Osteocyte (in vitro differentiated cells): ENCODE data around the gene SPOCD1. TPM values are rescaled to one million over a fixed set of nuclear protein-coding genes. Genes with fewer than 3 reads are reported as not detected.

Experiments used
- DNase-seq: peaks from one replicate; pipeline ENCODE4 v3.0.0; 2021; ENCODE audit warnings: mixed read lengths; ENCODE audit not compliant: unreplicated experiment; ENCODE audit errors: extremely low spot score
- H3K27ac Mint-ChIP-seq: one replicate; pipeline ENCODE4 v1.8.0; 2021; ENCODE audit warnings: mild to moderate bottlenecking, mixed read lengths; ENCODE audit not compliant: unreplicated experiment
- H3K27me3 Mint-ChIP-seq: one replicate; pipeline ENCODE4 v1.8.0; 2021; ENCODE audit warnings: mixed read lengths; ENCODE audit not compliant: unreplicated experiment
- H3K36me3 Mint-ChIP-seq: one replicate; pipeline ENCODE4 v1.8.0; 2021; ENCODE audit warnings: mixed read lengths; ENCODE audit not compliant: unreplicated experiment
- H3K4me1 Mint-ChIP-seq: one replicate; pipeline ENCODE4 v1.8.0; 2021; ENCODE audit warnings: mixed read lengths; ENCODE audit not compliant: unreplicated experiment
- H3K4me3 Mint-ChIP-seq: one replicate; pipeline ENCODE4 v1.8.0; 2021; ENCODE audit warnings: mild to moderate bottlenecking, moderate library complexity, mixed read lengths; ENCODE audit not compliant: unreplicated experiment
- H3K9me3 Mint-ChIP-seq: one replicate; pipeline ENCODE4 v1.8.0; 2021; ENCODE audit warnings: mixed read lengths; ENCODE audit not compliant: unreplicated experiment
- CTCF ChIP-seq: fragments of 200-600 bp; sonication (generic); IDR thresholded peaks from 2 replicates; pipeline ENCODE4 v1.5.0; 2021; ENCODE audit warnings: antibody characterized with exemption, mild to moderate bottlenecking, moderate library complexity
- total RNA-seq: library from RNA; stranded (reverse); gene quantifications from 2 replicates; pipeline ENCODE4 v1.2.1, GENCODE V29; 2021

Gene SPOCD1
- total RNA-seq, 1 donor from 2014 or later = 0.67 TPM

- DNase-seq = no peak
- no peaks in the 10 kb centered on the region for H3K36me3 Mint-ChIP-seq
- no peaks in the 10 kb centered on the region for H3K27me3 Mint-ChIP-seq
- H3K27ac Mint-ChIP-seq = no peak overlapping the region
- no peak for TF ChIP-seq CTCF
- H3K4me3 Mint-ChIP-seq = no peak overlapping the region
- H3K4me1 Mint-ChIP-seq = peaks cover 32% of the 10 kb centered on the region
- no peaks in the 10 kb centered on the region for H3K9me3 Mint-ChIP-seq
These were observed 17.8 kb downstream of the SPOCD1 start for GRCh38 chr1:31798086-31798432.

- no peak for DNase-seq
- H3K9me3 Mint-ChIP-seq = no peaks in the 10 kb centered on the region
- no peaks in the 10 kb centered on the region for H3K36me3 Mint-ChIP-seq
- peaks cover 28% of the 10 kb centered on the region for H3K4me1 Mint-ChIP-seq
- H3K27me3 Mint-ChIP-seq = no peaks in the 10 kb centered on the region
- H3K4me3 Mint-ChIP-seq = no peak overlapping the region
- no peak overlapping the region for H3K27ac Mint-ChIP-seq
- TF ChIP-seq CTCF = no peak
These were observed 18.6 kb downstream of the SPOCD1 start for GRCh38 chr1:31797216-31797615.

GRCh38 chr1:31796707-31797106 is 19.1 kb downstream of the SPOCD1 start:
- Mint-ChIP-seq H3K36me3 (no peaks in the 10 kb centered on the region), H3K27me3 (no peaks in the 10 kb centered on the region), H3K27ac (no peak overlapping the region), H3K4me1 (peaks cover 27% of the 10 kb centered on the region), H3K9me3 (no peaks in the 10 kb centered on the region), H3K4me3 (no peak overlapping the region)
- no peak for DNase-seq
- no peak for TF ChIP-seq CTCF

GRCh38 chr1:31795801-31796621 is 19.8 kb downstream of the SPOCD1 start:
- no peaks in the 10 kb centered on the region for H3K27me3 Mint-ChIP-seq
- no peak for DNase-seq
- no peaks in the 10 kb centered on the region for H3K36me3 Mint-ChIP-seq
- H3K9me3 Mint-ChIP-seq = no peaks in the 10 kb centered on the region
- H3K4me3 Mint-ChIP-seq = no peak overlapping the region
- no peak overlapping the region for H3K27ac Mint-ChIP-seq
- no peak for TF ChIP-seq CTCF
- peaks cover 27% of the 10 kb centered on the region for H3K4me1 Mint-ChIP-seq

- Mint-ChIP-seq H3K27ac (no peak overlapping the region), H3K4me3 (no peak overlapping the region), H3K36me3 (no peaks in the 10 kb centered on the region), H3K9me3 (no peaks in the 10 kb centered on the region), H3K4me1 (peaks cover 27% of the 10 kb centered on the region), H3K27me3 (no peaks in the 10 kb centered on the region)
- TF ChIP-seq CTCF = no peak
- no peak for DNase-seq
These were observed 20.6 kb downstream of the SPOCD1 start for GRCh38 chr1:31795096-31795675.
